Hepatocyte (in vitro differentiated cells): ENCODE data around the gene RPL38. TPM values are rescaled to one million over a fixed set of nuclear protein-coding genes. Genes with fewer than 3 reads are reported as not detected.

Experiments used
- DNase-seq: peaks from one replicate; pipeline ENCODE4 v3.0.0-alpha.2; 2016; ENCODE audit warnings: low spot score
- H2AFZ ChIP-seq: fragments of 200-600 bp; sonication (generic); 2 replicates; pipeline ENCODE4 v1.6.0; 2016; ENCODE audit warnings: antibody characterized with exemption, mild to moderate bottlenecking
- H3K27ac ChIP-seq: fragments of 200-600 bp; sonication (generic); 2 replicates; pipeline ENCODE4 v1.5.1; 2016; ENCODE audit warnings: mild to moderate bottlenecking
- H3K27me3 ChIP-seq: fragments of 200-600 bp; sonication (generic); 2 replicates; pipeline ENCODE4 v1.6.1; 2016
- H3K36me3 ChIP-seq: fragments of 200-600 bp; sonication (generic); replicated peaks from 2 replicates; pipeline ENCODE4 v1.5.1; 2016; ENCODE audit warnings: low read depth; ENCODE audit not compliant: insufficient read depth
- H3K4me1 ChIP-seq: fragments of 200-600 bp; sonication (generic); 2 replicates; pipeline ENCODE4 v1.5.1; 2016; ENCODE audit warnings: mild to moderate bottlenecking, moderate library complexity; ENCODE audit not compliant: insufficient read depth
- H3K4me2 ChIP-seq: fragments of 200-600 bp; sonication (generic); 2 replicates; pipeline ENCODE4 v1.6.0; 2016
- H3K4me3 ChIP-seq: fragments of 200-600 bp; sonication (generic); 2 replicates; pipeline ENCODE4 v1.5.1; 2016; ENCODE audit warnings: mild to moderate bottlenecking
- H3K79me2 ChIP-seq: fragments of 200-600 bp; sonication (generic); 2 replicates; pipeline ENCODE4 v1.6.0; 2017; ENCODE audit warnings: mild to moderate bottlenecking
- H3K9me2 ChIP-seq: fragments of 200-600 bp; sonication (generic); replicated peaks from 2 replicates; pipeline ENCODE4 v1.6.0; 2017; ENCODE audit warnings: mild to moderate bottlenecking; ENCODE audit not compliant: insufficient read depth
- H3K9me3 ChIP-seq: fragments of 200-600 bp; sonication (generic); 2 replicates; pipeline ENCODE4 v1.5.1; 2016; ENCODE audit warnings: low read depth, mild to moderate bottlenecking
- H4K20me1 ChIP-seq: fragments of 200-600 bp; sonication (generic); 2 replicates; pipeline ENCODE4 v1.6.0; 2016; ENCODE audit warnings: mild to moderate bottlenecking; ENCODE audit not compliant: insufficient read depth, poor library complexity, severe bottlenecking
- CTCF ChIP-seq: fragments of 200-600 bp; sonication (generic); IDR thresholded peaks from 2 replicates; pipeline ENCODE4 v1.5.1; 2016; ENCODE audit warnings: antibody characterized with exemption, mild to moderate bottlenecking; ENCODE audit not compliant: poor library complexity
- EZH2 ChIP-seq: fragments of 200-600 bp; sonication (generic); IDR thresholded peaks from 2 replicates; pipeline ENCODE4 v1.6.1; 2016; ENCODE audit warnings: antibody characterized with exemption, mild to moderate bottlenecking, borderline replicate concordance
- EZH2phosphoT487 ChIP-seq: fragments of 200-600 bp; sonication (generic); IDR thresholded peaks from one replicate; pipeline ENCODE4 v1.6.1; 2018; ENCODE audit warnings: antibody characterized with exemption, mild to moderate bottlenecking, low read depth, moderate library complexity; ENCODE audit not compliant: unreplicated experiment, severe bottlenecking
- WGBS: methylation state at CpG from one replicate; pipeline ENCODE4 v1.1.6; 2016; ENCODE audit warnings: low lambda C conversion rate; ENCODE audit errors: missing lambda C conversion rate; 5-methylcytosine and 5-hydroxymethylcytosine counted together
- polyA plus RNA-seq: library from polyadenylated mRNA; unstranded; fragments of >200 nt; fragmentation: Nextera tagmentation; extraction: Ambion mirVana; gene quantifications from 2 replicates; pipeline ENCODE4 v1.2.1, GENCODE V29; 2016
- total RNA-seq: library from RNA; depleted of rRNA; stranded (reverse); fragments of >200 nt; gene quantifications from 2 replicates; pipeline ENCODE4 v1.2.3, GENCODE V29; 2014

Gene RPL38
- total and polyA plus RNA-seq, 2 experiments from 2014 or later: 276 to 758 TPM

- Histone ChIP-seq H2AFZ (no peak overlapping the region), H3K9me2 (no peaks in the 10 kb centered on the region), H3K27ac (no peak overlapping the region), H4K20me1 (no peaks in the 10 kb centered on the region), H3K79me2 (no peaks in the 10 kb centered on the region), H3K9me3 (no peaks in the 10 kb centered on the region), H3K27me3 (no peaks in the 10 kb centered on the region), H3K4me1 (no peaks in the 10 kb centered on the region), H3K36me3 (no peaks in the 10 kb centered on the region), H3K4me3 (no peak overlapping the region), H3K4me2 (no peak overlapping the region)
- no peak for DNase-seq
- WGBS: 95% methylated on average over 1 of the region's 1 CpG
- no peak for TF ChIP-seq EZH2
- TF ChIP-seq CTCF: no peak
- TF ChIP-seq EZH2phosphoT487: no peak
These were observed 31.0 kb downstream of the RPL38 start for GRCh38 chr17:74234486-74234885.

- Histone ChIP-seq H3K4me3 (no peak overlapping the region), H3K79me2 (no peaks in the 10 kb centered on the region), H3K4me2 (no peak overlapping the region), H3K9me3 (no peaks in the 10 kb centered on the region), H3K27ac (no peak overlapping the region), H3K36me3 (no peaks in the 10 kb centered on the region), H3K9me2 (no peaks in the 10 kb centered on the region), H3K27me3 (no peaks in the 10 kb centered on the region), H3K4me1 (no peaks in the 10 kb centered on the region), H4K20me1 (no peaks in the 10 kb centered on the region), H2AFZ (no peak overlapping the region)
- no peak for DNase-seq
- TF ChIP-seq EZH2 (no peak), EZH2phosphoT487 (no peak), CTCF (no peak)
- 78% methylated on average over 19 of the region's 19 CpGs for WGBS
These were observed 31.6 kb downstream of the RPL38 start for GRCh38 chr17:74235040-74235581.

- no peaks in the 10 kb centered on the region for H3K9me2 ChIP-seq
- H3K9me3 ChIP-seq: no peaks in the 10 kb centered on the region
- H3K27ac ChIP-seq: no peak overlapping the region
- H3K36me3 ChIP-seq: no peaks in the 10 kb centered on the region
- no peaks in the 10 kb centered on the region for H3K79me2 ChIP-seq
- TF ChIP-seq EZH2 (no peak), CTCF (no peak), EZH2phosphoT487 (no peak)
- H2AFZ ChIP-seq: no peak overlapping the region
- H3K4me2 ChIP-seq: no peak overlapping the region
- no peaks in the 10 kb centered on the region for H4K20me1 ChIP-seq
- no peaks in the 10 kb centered on the region for H3K4me1 ChIP-seq
- no peaks in the 10 kb centered on the region for H3K27me3 ChIP-seq
- DNase-seq: no peak
- H3K4me3 ChIP-seq: no peak overlapping the region
- WGBS: 72% methylated on average over 8 of the region's 8 CpGs
These were observed 32.5 kb downstream of the RPL38 start for GRCh38 chr17:74235911-74236371.

GRCh38 chr17:74237321-74237720 is 33.8 kb downstream of the RPL38 start:
- Histone ChIP-seq H3K4me2 (no peak overlapping the region), H3K27me3 (no peaks in the 10 kb centered on the region), H3K36me3 (no peaks in the 10 kb centered on the region), H4K20me1 (no peaks in the 10 kb centered on the region), H3K9me2 (no peaks in the 10 kb centered on the region), H3K79me2 (no peaks in the 10 kb centered on the region), H3K27ac (no peak overlapping the region), H2AFZ (no peak overlapping the region), H3K4me1 (no peaks in the 10 kb centered on the region), H3K9me3 (no peaks in the 10 kb centered on the region), H3K4me3 (no peak overlapping the region)
- TF ChIP-seq CTCF (no peak), EZH2phosphoT487 (no peak), EZH2 (no peak)
- no peak for DNase-seq
- 79% methylated on average over 12 of the region's 12 CpGs for WGBS
